Neural progenitor cell (in vitro differentiated cells): ENCODE data around the gene PTPRN2. TPM values are rescaled to one million over a fixed set of nuclear protein-coding genes. Genes with fewer than 3 reads are reported as not detected.
"Not testable (repeated sequence)": the region's sequence is repeated elsewhere in the genome, so short reads cannot be mapped to it uniquely, and the experiment has no call there.

Source experiments
- DNase-seq: peaks from one replicate; pipeline ENCODE4 v3.0.0-alpha.2; 2016; ENCODE audit warnings: low spot score
- H2AFZ ChIP-seq: fragments of 200-600 bp; sonication (generic); replicated peaks from 2 replicates; pipeline ENCODE4 v1.6.1; 2016; ENCODE audit warnings: antibody characterized with exemption
- H3F3A ChIP-seq: fragments of 200-600 bp; sonication (generic); 2 replicates; pipeline ENCODE4 v1.6.1; 2016; ENCODE audit warnings: antibody characterized with exemption, low read depth
- H3K27ac ChIP-seq: fragments of 200-600 bp; sonication (generic); 2 replicates; pipeline ENCODE4 v1.5.1; 2016; ENCODE audit warnings: mild to moderate bottlenecking
- H3K27me3 ChIP-seq: fragments of 200-600 bp; sonication (generic); 2 replicates; pipeline ENCODE4 v1.6.1; 2016; ENCODE audit warnings: mild to moderate bottlenecking, moderate library complexity
- H3K36me3 ChIP-seq: fragments of 200-600 bp; sonication (generic); 2 replicates; pipeline ENCODE4 v1.5.1; 2016
- H3K4me1 ChIP-seq: fragments of 200-600 bp; sonication (generic); 2 replicates; pipeline ENCODE4 v1.6.1; 2016; ENCODE audit warnings: mixed run types
- H3K4me2 ChIP-seq: fragments of 200-600 bp; sonication (generic); 2 replicates; pipeline ENCODE4 v1.6.1; 2016
- H3K4me3 ChIP-seq: fragments of 200-600 bp; sonication (generic); 2 replicates; pipeline ENCODE4 v1.5.1; 2016
- H3K79me2 ChIP-seq: fragments of 200-600 bp; sonication (generic); 2 replicates; pipeline ENCODE4 v1.6.1; 2016; ENCODE audit warnings: low read depth
- H3K9ac ChIP-seq: fragments of 200-600 bp; sonication (generic); 2 replicates; pipeline ENCODE4 v1.6.1; 2016
- H3K9me3 ChIP-seq: fragments of 200-600 bp; sonication (generic); 2 replicates; pipeline ENCODE4 v1.5.1; 2016; ENCODE audit warnings: low read depth
- H4K20me1 ChIP-seq: fragments of 200-600 bp; sonication (generic); 2 replicates; pipeline ENCODE4 v1.6.1; 2016; ENCODE audit warnings: low read depth
- H3K27ac Mint-ChIP-seq: 3 replicates; pipeline ENCODE4 v1.8.0; 2021; ENCODE audit warnings: mixed read lengths
- H3K27me3 Mint-ChIP-seq: 2 replicates; pipeline ENCODE4 v1.8.0; 2022; ENCODE audit warnings: low read depth, mild to moderate bottlenecking, inconsistent platforms, moderate library complexity, mixed read lengths; ENCODE audit not compliant: insufficient read depth
- H3K36me3 Mint-ChIP-seq: 3 replicates; pipeline ENCODE4 v1.8.0; 2021; ENCODE audit warnings: mixed read lengths
- H3K4me1 Mint-ChIP-seq: 3 replicates; pipeline ENCODE4 v1.8.0; 2021; ENCODE audit warnings: mixed read lengths
- H3K4me3 Mint-ChIP-seq: 3 replicates; pipeline ENCODE4 v1.8.0; 2021; ENCODE audit warnings: mild to moderate bottlenecking, moderate library complexity, mixed read lengths
- H3K9me3 Mint-ChIP-seq: 3 replicates; pipeline ENCODE4 v1.8.0; 2020; ENCODE audit warnings: mixed read lengths
- CTCF ChIP-seq: fragments of 200-600 bp; sonication (generic); IDR thresholded peaks from 2 replicates; pipeline ENCODE4 v1.5.1; 2017; ENCODE audit warnings: antibody characterized with exemption, mild to moderate bottlenecking
- EZH2 ChIP-seq: fragments of 200-600 bp; sonication (generic); IDR thresholded peaks from 2 replicates; pipeline ENCODE4 v1.6.1; 2017; ENCODE audit warnings: antibody characterized with exemption, mild to moderate bottlenecking, moderate library complexity
- EZH2phosphoT487 ChIP-seq: fragments of 200-600 bp; sonication (generic); IDR thresholded peaks from 2 replicates; pipeline ENCODE4 v1.6.1; 2017; ENCODE audit warnings: antibody characterized with exemption
- total RNA-seq: library from RNA; depleted of rRNA; stranded (reverse); fragments of >200 nt; gene quantifications from 2 replicates; pipeline ENCODE4 v1.2.3, GENCODE V29; 2015; ENCODE audit warnings: low replicate concordance

PTPRN2 gene
- total RNA-seq, 1 donor from 2014 or later: 3.0 TPM

GRCh38 chr7:158274996-158275395 is 312.6 kb downstream of the PTPRN2 start:
- H3K9me3 ChIP-seq: no peaks in the 10 kb centered on the region
- H3K9ac ChIP-seq: no peak overlapping the region
- H3K4me2 ChIP-seq: no peak overlapping the region
- no peak overlapping the region for H2AFZ ChIP-seq
- no peaks in the 10 kb centered on the region for H3K36me3 ChIP-seq
- Mint-ChIP-seq H3K9me3 (peaks cover 5% of the 10 kb centered on the region), H3K36me3 (peaks cover 4% of the 10 kb centered on the region), H3K27ac (no peak overlapping the region), H3K27me3 (no peaks in the 10 kb centered on the region), H3K4me3 (no peak overlapping the region), H3K4me1 (peaks cover 8% of the 10 kb centered on the region)
- H3K4me3 ChIP-seq: no peak overlapping the region
- no peak overlapping the region for H3K27ac ChIP-seq
- no peaks in the 10 kb centered on the region for H3K27me3 ChIP-seq
- no peak for TF ChIP-seq EZH2
- TF ChIP-seq EZH2phosphoT487: no peak
- no peak for TF ChIP-seq CTCF
- H4K20me1 ChIP-seq: no peaks in the 10 kb centered on the region
- no peaks in the 10 kb centered on the region for H3F3A ChIP-seq
- no peaks in the 10 kb centered on the region for H3K79me2 ChIP-seq
- peaks cover 10% of the 10 kb centered on the region for H3K4me1 ChIP-seq
- no peak for DNase-seq

- Mint-ChIP-seq H3K36me3 (peaks cover 4% of the 10 kb centered on the region), H3K9me3 (peaks cover 5% of the 10 kb centered on the region), H3K4me3 (no peak overlapping the region), H3K4me1 (peaks cover 8% of the 10 kb centered on the region), H3K27ac (no peak overlapping the region), H3K27me3 (peaks cover 1% of the 10 kb centered on the region)
- peaks cover 10% of the 10 kb centered on the region for H3K4me1 ChIP-seq
- no peaks in the 10 kb centered on the region for H3F3A ChIP-seq
- TF ChIP-seq EZH2 (no peak), EZH2phosphoT487 (no peak), CTCF (no peak)
- no peak overlapping the region for H3K4me3 ChIP-seq
- H4K20me1 ChIP-seq: no peaks in the 10 kb centered on the region
- no peaks in the 10 kb centered on the region for H3K79me2 ChIP-seq
- no peak overlapping the region for H3K27ac ChIP-seq
- H3K9ac ChIP-seq: no peak overlapping the region
- no peaks in the 10 kb centered on the region for H3K9me3 ChIP-seq
- no peaks in the 10 kb centered on the region for H3K36me3 ChIP-seq
- DNase-seq: no peak
- no peak overlapping the region for H3K4me2 ChIP-seq
- H3K27me3 ChIP-seq: no peaks in the 10 kb centered on the region
- no peak overlapping the region for H2AFZ ChIP-seq
Measured at GRCh38 chr7:158274404-158274811, 313.2 kb downstream of the PTPRN2 start.

DNA sequence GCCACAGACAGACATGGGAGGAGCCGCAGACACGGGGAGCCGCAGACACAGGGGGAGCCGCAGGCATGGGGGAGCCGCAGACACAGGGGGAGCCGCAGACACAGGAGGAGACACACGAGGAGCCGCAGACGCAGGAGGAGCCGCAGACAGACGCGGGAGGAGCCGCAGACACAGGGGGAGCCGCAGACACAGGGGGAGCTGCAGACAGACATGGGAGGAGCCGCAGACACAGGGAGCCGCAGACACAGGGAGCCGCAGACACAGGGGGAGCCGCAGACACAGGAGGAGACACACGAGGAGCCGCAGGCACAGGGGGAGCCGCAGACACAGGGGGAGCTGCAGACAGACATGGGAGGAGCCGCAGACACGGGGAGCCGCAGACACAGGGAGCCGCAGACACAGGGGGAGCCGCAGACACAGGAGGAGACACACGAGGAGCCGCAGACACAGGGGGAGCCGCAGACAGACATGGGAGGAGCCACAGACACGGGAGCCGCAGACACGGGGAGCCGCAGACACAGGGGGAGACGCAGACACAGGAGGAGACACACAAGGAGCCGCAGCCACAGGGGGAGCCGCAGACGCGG is 313.8 kb downstream of the PTPRN2 start:
- not testable (repeated sequence) for H3K4me2 ChIP-seq, H3K9ac ChIP-seq, H3K27me3 Mint-ChIP-seq, H3K27me3 ChIP-seq, DNase-seq, H3K4me1 ChIP-seq, H3K9me3 Mint-ChIP-seq, H3K79me2 ChIP-seq, H3K36me3 Mint-ChIP-seq, H3F3A ChIP-seq, H4K20me1 ChIP-seq, H3K4me1 Mint-ChIP-seq, H2AFZ ChIP-seq, H3K4me3 Mint-ChIP-seq, H3K27ac Mint-ChIP-seq, H3K27ac ChIP-seq, H3K36me3 ChIP-seq, H3K4me3 ChIP-seq, H3K9me3 ChIP-seq

DNA sequence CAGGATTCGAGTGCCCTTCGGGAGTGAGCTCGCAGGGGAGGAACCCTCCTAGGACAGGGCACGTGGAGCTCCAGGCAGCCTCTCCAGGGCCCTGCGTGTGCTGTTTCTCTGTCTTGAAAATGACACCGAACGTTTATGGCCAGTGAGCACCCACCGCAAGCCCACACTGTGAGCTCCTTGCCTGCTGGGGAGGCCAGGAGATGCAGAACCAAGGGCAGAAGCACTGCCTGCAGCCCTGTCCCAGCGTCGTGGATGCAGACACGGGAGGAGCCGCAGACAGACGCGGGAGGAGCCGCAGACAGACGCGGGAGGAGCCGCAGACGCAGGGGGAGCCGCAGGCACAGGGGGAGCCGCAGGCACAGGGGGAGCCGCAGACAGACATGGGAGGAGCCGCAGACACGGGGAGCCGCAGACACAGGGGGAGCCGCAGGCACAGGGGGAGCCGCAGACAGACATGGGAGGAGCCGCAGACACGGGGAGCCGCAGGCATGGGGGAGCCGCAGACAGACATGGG is 314.4 kb downstream of the PTPRN2 start:
- Histone ChIP-seq H3K4me1 (peaks cover 10% of the 10 kb centered on the region), H3K9ac (no peak overlapping the region), H3K79me2 (no peaks in the 10 kb centered on the region), H3K4me3 (no peak overlapping the region), H3K4me2 (no peak overlapping the region), H4K20me1 (no peaks in the 10 kb centered on the region), H2AFZ (no peak overlapping the region), H3K36me3 (no peaks in the 10 kb centered on the region), H3K27me3 (no peaks in the 10 kb centered on the region), H3K9me3 (no peaks in the 10 kb centered on the region), H3F3A (no peaks in the 10 kb centered on the region), H3K27ac (no peak overlapping the region)
- Mint-ChIP-seq H3K9me3 (peaks cover 5% of the 10 kb centered on the region), H3K27me3 (peaks cover 6% of the 10 kb centered on the region), H3K4me1 (peaks cover 8% of the 10 kb centered on the region), H3K4me3 (no peak overlapping the region), H3K36me3 (peaks cover 4% of the 10 kb centered on the region), H3K27ac (peak overlapping the region; percentile 67)
- DNase-seq: no peak
- no peak for TF ChIP-seq CTCF
